GM18520 (cell line): ENCODE data around the gene RTL10.

Experiments used
- ATAC-seq: cut with Tn5 transposase; IDR thresholded peaks from one replicate; pipeline ENCODE4 v1.9.1; 2021; ENCODE audit not compliant: unreplicated experiment

The RTL10 gene

GRCh38 chr22:19864538-19865106, 9.9 kb upstream of the RTL10 start:
- no peak for ATAC-seq

- ATAC-seq, result no peak
Measured at GRCh38 chr22:19863571-19863970, 8.9 kb upstream of the RTL10 start.

DNA sequence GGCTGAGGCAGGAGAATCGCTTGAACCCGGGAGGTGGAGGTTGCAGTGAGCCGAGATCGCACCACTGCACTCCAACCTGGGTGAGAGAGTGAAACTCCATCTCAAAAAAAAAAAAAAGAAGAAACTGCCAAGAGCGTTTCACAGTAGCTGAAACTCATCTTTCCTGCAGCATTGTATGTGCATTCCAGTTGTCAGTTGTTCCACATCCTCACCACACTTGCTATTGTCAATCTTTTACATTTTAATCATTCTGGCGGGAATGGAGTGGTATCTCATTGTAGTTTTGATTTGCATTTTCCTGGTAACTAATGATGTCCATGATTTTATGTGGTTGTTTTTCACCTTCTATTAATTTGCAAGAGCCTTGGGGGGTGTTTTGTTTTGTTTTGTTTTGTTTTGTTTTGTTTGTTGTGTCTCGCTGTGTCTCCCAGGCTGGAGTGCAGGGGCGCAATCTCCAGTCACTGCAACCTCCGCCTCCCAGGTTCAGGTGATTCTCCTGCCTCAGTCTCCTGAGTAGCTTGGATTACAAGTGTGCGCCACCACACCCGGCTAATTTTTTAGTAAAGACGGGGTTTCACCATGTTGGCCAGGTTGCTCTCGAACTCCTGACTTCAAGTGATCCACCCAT, 8.1 kb upstream of the RTL10 start:
- ATAC-seq, result no peak

- no peak for ATAC-seq
Measured at GRCh38 chr22:19859861-19860510, 5.3 kb upstream of the RTL10 start.

DNA sequence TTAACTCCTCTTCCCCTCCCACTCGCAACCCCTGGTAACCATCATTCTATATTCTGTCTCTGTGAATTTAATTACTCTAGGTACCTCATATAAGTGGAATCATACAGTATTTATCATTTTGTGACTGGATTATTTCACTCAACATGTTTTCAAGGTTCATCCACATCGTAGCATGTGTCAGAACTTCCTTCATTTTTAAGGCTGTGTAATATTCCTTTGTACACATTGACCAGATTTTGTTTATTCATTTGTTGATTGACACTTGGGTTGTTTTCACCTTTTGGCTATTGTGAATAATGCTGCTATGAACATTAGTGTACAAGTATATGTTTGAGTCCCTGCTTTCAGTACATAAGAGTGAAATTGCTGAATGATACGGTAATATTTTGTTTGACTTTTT, 2.7 kb upstream of the RTL10 start:
- ATAC-seq, result no peak

DNA sequence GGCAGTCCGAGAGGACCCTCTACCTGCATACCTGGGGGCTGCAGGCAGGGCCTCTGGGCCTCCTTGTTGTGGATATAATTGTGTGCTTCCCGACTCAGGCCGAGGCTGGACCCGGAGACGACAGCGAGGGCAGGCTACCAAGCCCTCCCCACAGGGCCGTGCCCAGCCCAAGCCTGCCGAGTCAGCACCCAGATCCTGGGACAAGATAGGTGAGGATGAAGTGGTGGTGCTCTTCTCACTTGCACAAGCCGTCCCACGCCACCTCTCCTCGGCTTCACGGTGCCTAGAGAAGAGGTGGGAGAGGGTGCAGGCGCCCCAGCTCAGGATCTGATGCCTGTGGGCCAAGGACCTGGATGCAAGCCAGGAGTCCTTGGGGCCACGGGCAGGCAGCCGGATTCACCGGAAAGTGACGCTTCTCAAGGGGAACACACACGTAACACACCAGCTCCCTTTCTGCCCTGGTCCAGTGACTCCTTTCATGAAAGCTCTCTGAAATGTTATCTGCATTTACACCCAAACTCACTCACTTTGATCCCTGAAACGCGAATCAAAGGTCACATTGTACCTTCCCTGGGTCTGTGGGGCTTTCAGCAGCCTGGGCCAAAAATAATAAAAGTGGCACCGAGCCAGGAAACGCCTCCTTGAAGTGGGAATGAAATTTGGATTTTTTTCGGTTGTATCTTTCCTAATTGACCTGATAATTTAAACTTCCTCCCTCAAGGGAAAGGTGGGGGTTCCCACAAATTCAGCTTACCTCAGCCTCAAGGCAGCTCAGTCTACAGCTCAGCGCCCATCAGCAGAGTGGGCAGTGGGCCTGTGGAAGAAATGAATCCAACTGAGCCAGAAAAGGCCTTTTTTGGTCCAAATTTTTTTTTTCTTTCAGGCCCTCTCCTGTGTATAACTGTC, 1.1 kb upstream of the RTL10 start:
- ATAC-seq, result no peak

DNA sequence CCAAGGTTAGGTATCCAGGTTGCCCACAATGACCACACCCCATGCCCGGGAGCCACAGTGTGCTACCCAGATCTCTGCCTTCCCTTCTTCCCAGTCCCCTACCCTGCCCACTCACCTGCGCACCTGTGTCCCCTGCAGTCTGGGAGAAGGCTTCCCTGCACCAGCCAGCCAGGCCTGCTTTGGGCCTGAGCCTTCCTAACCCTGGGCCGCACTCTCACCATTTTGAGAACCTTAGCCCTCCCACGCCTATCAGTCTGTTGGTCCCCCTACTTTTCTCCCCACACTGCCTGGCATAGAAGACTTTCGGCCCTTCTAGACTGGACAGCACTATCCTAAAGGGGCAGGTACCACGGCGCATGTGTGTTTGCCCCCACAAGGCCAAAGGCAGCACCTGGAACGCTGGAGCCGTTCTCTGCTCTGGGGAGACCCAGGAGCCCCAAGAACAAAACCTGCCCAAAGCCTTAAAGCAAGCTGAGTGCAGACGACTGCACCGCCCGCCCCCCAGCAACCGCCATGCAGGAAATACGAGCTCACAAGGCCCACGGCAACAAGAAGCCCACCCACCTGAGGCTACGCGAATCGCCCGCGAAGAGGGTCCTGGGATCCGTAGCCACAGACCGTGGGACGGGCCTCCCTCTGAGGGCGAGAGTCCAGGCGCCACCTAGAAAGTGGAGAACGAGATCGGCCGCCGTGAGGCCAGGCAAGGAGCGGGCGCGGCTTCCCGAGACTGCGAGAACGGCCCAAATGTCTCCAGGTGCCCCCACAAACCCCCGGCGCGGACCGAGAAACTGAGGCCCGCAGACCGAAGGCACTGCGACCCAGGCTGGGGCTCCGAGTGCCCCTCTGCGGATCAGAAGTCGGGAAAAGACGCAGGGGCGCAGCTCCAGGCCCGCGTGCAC, 546 bp downstream of the RTL10 start:
- no peak for ATAC-seq

- ATAC-seq, result no peak
Measured at GRCh38 chr22:19853058-19853878, 1.4 kb downstream of the RTL10 start.

- ATAC-seq, result no peak
Measured at GRCh38 chr22:19852177-19852781, 2.4 kb downstream of the RTL10 start.

DNA sequence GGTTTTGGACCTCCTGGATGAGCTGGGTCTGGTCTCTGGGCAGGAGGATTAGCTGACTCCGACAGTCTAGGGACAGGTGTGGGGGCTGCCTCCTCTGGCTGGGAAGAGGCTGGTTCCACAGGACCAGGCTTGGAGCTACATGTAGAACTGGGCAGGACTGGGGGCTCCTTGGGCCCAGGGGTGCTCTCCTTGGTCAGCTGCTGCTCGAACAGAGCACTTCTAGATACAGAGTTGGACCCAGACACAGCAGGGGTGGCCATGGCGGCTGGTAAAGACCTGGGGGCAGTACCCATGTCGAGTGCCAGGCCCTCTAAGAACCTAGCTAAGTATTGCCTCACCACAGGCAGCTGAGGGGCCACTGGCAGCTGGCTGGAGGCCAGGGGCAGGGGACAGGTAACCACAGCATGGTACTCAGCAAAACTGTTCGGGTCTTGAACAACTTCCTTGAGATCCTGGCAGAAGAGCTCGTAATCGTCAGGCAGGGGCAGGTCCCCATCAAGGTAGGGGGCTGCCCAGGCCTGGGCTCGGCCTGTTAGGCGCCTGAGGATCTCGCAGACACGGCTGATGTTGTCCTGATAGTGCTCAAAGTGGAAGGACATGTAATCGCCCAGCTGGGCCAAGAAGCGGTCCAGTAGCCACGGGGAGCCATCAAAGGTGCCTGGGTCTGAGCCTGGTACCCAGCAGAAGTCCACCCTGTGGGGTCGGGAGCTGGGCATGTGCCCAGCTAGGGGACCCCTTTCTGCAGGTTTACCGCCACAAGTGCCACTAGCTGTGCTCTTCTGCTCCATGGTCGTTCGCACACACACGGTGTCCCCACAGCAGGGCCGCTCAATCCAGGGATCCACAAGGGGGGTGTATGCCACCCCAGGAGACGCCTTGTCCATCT, 3.1 kb downstream of the RTL10 start:
- no peak for ATAC-seq

DNA sequence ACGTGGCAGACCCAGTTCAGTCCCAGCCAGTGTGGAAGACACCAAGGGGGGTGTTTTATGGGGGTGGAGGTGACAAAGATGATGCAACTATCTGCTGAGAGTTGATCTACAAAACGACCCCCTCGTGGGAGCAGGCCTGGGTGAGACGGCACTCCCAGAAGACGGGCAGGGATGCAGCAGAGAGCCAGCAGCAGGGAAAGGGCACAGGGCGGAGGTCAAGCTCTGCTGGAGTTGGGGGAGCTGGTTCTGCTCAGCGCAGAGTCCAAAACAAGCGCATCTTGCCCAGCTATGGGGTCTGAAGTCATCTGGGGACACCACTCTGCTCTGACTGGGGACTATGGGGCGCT, 3.9 kb downstream of the RTL10 start:
- no peak for ATAC-seq

- no peak for ATAC-seq
Measured at GRCh38 chr22:19849835-19850762, 4.6 kb downstream of the RTL10 start.

GRCh38 chr22:19848298-19849224, 6.1 kb downstream of the RTL10 start:
- no peak for ATAC-seq

GRCh38 chr22:19847345-19847632, 7.4 kb downstream of the RTL10 start:
- ATAC-seq, result no peak

DNA sequence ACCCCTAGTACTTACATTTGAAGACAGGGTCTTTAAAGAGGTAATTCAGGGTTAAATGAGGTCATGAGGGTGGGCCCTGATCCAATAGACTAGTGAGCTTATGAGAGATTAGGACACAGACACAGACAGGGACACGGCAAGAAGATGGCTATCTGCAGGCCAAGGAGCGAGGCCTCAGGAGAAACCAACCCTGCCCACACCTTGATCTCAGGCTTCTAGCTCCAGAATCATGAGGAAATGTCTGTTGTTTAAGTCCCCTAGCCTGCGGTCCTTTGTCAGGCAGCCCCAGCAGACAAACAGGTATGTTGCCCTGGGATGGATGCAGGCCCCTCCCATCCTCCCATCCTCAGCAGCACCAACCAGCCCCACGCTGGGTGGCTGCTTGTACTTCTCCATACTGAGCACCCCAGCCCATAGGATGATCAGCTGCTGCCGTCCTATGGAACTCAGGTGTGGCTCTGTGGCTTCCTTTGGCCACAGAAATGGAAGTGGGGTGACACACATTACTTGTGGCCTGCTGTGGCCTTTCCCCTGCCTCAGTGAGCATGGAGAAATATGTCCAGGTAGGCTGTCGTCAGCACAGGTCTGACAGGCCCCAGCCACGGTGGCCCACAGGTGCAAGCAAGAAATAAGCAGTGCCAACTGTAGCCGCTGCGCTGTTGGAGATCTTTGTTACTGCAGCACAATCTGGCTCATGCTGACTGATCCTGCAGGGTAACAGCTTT, 7.9 kb downstream of the RTL10 start:
- ATAC-seq, result no peak
